ENCODE results near the gene INF2.
A peak's percentile ranks its signal among the peaks of the same experiment; 100 is the strongest.

Gene INF2

DNA sequence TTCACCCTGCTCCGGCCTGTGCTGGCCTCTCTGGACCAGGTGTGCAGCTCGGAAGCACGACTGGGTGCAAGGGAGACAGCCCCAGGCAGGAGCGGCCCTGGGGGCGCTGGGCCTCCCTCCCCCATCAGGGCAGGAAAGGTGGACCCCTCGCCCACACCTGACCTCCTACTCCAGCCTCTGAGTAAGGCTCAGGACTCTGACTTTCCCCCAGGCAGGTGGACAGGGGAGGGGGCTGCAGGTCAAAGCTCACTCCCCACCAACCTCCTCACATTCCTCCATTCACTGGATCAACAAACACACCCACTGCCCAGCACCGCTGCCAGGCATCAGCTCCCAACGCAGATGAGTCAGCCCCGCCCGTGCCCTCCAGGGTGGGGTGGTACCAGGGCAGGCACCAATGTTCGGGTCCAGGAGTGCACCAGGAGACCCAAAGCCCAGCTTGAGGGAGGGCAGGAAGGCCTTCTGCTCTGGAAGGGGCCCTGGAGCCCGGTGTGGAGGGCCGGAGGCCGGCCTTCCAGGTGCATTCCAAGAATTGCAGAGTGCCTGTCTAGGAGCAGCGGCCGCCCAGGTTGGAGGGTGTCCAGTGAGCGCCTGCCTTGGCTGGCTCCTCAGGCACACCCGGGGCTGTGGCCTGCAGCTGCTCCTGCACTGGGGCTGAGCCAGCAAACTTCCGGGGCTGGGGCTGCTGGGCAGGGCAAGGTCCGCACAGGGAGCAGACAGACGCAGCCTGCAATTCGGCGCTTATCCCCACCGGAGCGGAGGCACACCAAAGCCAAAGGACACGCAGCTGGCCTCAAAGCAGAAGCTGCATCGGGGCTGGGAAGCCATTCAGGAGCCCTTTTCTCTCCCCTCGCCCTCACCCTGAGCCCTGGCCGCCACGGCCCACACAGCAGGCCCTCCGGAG lies 1.6 kb upstream of the INF2 start:
- Histone ChIP-seq H3K4me3 (ENCODE audit: low read length) (no peak overlapping the region), H3K9me3 (ENCODE audit: control insufficient read depth, low read depth, low read length) (no peaks in the 10 kb centered on the region)

DNA sequence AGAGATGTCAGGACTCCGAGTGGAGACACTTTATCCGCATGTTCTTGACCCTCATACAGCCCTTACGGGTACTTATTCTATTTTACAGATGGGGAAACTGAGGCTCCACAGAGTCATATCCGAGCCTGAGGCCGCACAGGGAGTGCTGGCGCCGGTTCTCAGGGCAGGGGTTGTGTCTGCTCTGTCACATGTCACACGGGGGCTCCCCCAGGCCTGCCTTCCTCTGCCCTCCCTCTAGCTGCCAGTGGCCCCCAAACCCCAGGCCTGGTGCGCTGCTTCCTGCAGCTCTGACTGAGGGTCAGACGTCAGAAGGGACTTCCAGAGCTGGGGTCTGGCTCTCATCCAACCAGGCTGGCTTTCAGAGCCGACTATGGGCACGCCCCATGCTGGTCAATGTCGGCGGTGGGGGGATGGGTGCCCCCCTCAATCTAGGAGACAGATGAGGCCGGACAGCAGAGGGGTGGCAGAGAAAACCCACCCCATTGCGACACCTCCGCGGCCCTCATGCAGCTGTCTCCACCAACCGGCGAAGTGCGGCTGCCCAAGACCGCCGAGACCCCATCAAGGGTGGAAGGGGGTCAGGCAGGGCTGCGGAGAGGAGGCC lies 811 bp upstream of the INF2 start:
- Histone ChIP-seq H3K9me3 (ENCODE audit: control insufficient read depth, low read depth, low read length) (no peaks in the 10 kb centered on the region), H3K9ac (ENCODE audit: low read length) (peak overlapping the region; percentile 32), H3K4me1 (ENCODE audit: control insufficient read depth, low read depth, low read length) (peaks cover 10% of the 10 kb centered on the region), H3K27ac (ENCODE audit: low read length) (no peak overlapping the region), H3K4me3 (ENCODE audit: low read length) (peak overlapping the region; percentile 45), H3K36me3 (ENCODE audit: control insufficient read depth, low read depth, low read length) (no peaks in the 10 kb centered on the region), H3K27me3 (ENCODE audit: control insufficient read depth, insufficient read depth, low read length) (no peaks in the 10 kb centered on the region)

More for the DNA sequence above, 1.6 kb upstream of the INF2 start:
- H3K9ac ChIP-seq (ENCODE audit: low read length) = no peak overlapping the region
- no peaks in the 10 kb centered on the region for H3K27me3 ChIP-seq (ENCODE audit: control insufficient read depth, insufficient read depth, low read length)
- H3K27ac ChIP-seq (ENCODE audit: low read length) = no peak overlapping the region
- no peaks in the 10 kb centered on the region for H3K36me3 ChIP-seq (ENCODE audit: control insufficient read depth, low read depth, low read length)
- H3K4me1 ChIP-seq (ENCODE audit: control insufficient read depth, low read depth, low read length) = peaks cover 17% of the 10 kb centered on the region

- H3K36me3 ChIP-seq (ENCODE audit: control insufficient read depth, low read depth, low read length) = no peaks in the 10 kb centered on the region
- no peaks in the 10 kb centered on the region for H3K9me3 ChIP-seq (ENCODE audit: control insufficient read depth, low read depth, low read length)
- H3K4me3 ChIP-seq (ENCODE audit: low read length) = peak overlapping the region; percentile 56
- H3K9ac ChIP-seq (ENCODE audit: low read length) = peak overlapping the region; percentile 63
- H3K4me1 ChIP-seq (ENCODE audit: control insufficient read depth, low read depth, low read length) = peaks cover 15% of the 10 kb centered on the region
- no peak overlapping the region for H3K27ac ChIP-seq (ENCODE audit: low read length)
- no peaks in the 10 kb centered on the region for H3K27me3 ChIP-seq (ENCODE audit: control insufficient read depth, insufficient read depth, low read length)
Observed at GRCh38 chr14:104689881-104690711, 678 bp downstream of the INF2 start.

- Histone ChIP-seq H3K27ac (ENCODE audit: low read length) (no peak overlapping the region), H3K4me1 (ENCODE audit: control insufficient read depth, low read depth, low read length) (peaks cover 16% of the 10 kb centered on the region), H3K27me3 (ENCODE audit: control insufficient read depth, insufficient read depth, low read length) (no peaks in the 10 kb centered on the region), H3K36me3 (ENCODE audit: control insufficient read depth, low read depth, low read length) (no peaks in the 10 kb centered on the region), H3K9me3 (ENCODE audit: control insufficient read depth, low read depth, low read length) (no peaks in the 10 kb centered on the region), H3K4me3 (ENCODE audit: low read length) (no peak overlapping the region), H3K9ac (ENCODE audit: low read length) (no peak overlapping the region)
Observed at GRCh38 chr14:104690861-104691455, 1.5 kb downstream of the INF2 start.

GRCh38 chr14:104691546-104692260 lies 2.3 kb downstream of the INF2 start:
- H3K27ac ChIP-seq (ENCODE audit: low read length) = no peak overlapping the region
- H3K4me3 ChIP-seq (ENCODE audit: low read length) = no peak overlapping the region
- no peak overlapping the region for H3K9ac ChIP-seq (ENCODE audit: low read length)
- H3K4me1 ChIP-seq (ENCODE audit: control insufficient read depth, low read depth, low read length) = peaks cover 16% of the 10 kb centered on the region
- no peaks in the 10 kb centered on the region for H3K27me3 ChIP-seq (ENCODE audit: control insufficient read depth, insufficient read depth, low read length)
- no peaks in the 10 kb centered on the region for H3K9me3 ChIP-seq (ENCODE audit: control insufficient read depth, low read depth, low read length)
- H3K36me3 ChIP-seq (ENCODE audit: control insufficient read depth, low read depth, low read length) = no peaks in the 10 kb centered on the region

DNA sequence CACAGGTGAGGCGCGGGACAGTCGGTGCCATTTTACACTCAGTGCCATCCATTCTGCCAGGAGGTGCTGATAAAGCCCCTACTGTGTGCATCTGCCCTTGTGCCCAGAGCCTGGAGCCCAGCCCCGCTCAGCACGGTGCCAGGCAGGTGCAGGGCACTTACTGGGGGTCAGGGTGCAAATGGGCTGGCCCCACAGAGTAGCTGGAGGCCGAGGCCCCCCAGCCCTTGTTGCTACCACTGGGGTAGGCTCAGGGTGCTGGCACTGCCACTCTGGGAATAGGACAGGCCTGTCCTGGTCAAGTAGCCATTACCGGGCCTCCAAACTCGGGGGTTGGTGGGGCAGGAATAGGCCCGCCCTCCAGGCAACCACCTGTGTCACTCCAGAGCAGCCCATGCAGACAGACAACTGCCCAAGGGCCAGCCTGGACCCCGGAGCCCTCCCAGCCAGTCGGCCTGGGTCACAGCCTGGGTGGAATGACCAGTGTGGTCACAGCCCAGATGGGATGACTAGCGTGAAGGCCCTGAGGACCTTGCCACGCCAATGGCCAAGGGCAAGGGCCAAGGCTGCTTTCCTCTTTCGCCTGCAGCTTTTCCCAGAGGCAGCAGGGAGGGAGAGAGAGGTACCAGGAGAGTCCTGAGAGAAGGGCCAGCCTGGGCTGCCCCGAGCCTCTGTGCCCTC lies 3.0 kb downstream of the INF2 start:
- H3K4me1 ChIP-seq (ENCODE audit: control insufficient read depth, low read depth, low read length) = peaks cover 16% of the 10 kb centered on the region
- H3K36me3 ChIP-seq (ENCODE audit: control insufficient read depth, low read depth, low read length) = no peaks in the 10 kb centered on the region
- no peak overlapping the region for H3K27ac ChIP-seq (ENCODE audit: low read length)
- no peak overlapping the region for H3K4me3 ChIP-seq (ENCODE audit: low read length)
- H3K9ac ChIP-seq (ENCODE audit: low read length) = no peak overlapping the region
- no peaks in the 10 kb centered on the region for H3K27me3 ChIP-seq (ENCODE audit: control insufficient read depth, insufficient read depth, low read length)
- no peaks in the 10 kb centered on the region for H3K9me3 ChIP-seq (ENCODE audit: control insufficient read depth, low read depth, low read length)

- Histone ChIP-seq H3K36me3 (ENCODE audit: control insufficient read depth, low read depth, low read length) (no peaks in the 10 kb centered on the region), H3K4me1 (ENCODE audit: control insufficient read depth, low read depth, low read length) (peaks cover 16% of the 10 kb centered on the region), H3K27me3 (ENCODE audit: control insufficient read depth, insufficient read depth, low read length) (no peaks in the 10 kb centered on the region), H3K9me3 (ENCODE audit: control insufficient read depth, low read depth, low read length) (no peaks in the 10 kb centered on the region), H3K27ac (ENCODE audit: low read length) (no peak overlapping the region), H3K4me3 (ENCODE audit: low read length) (no peak overlapping the region), H3K9ac (ENCODE audit: low read length) (no peak overlapping the region)
Observed at GRCh38 chr14:104692939-104693315, 3.5 kb downstream of the INF2 start.

DNA sequence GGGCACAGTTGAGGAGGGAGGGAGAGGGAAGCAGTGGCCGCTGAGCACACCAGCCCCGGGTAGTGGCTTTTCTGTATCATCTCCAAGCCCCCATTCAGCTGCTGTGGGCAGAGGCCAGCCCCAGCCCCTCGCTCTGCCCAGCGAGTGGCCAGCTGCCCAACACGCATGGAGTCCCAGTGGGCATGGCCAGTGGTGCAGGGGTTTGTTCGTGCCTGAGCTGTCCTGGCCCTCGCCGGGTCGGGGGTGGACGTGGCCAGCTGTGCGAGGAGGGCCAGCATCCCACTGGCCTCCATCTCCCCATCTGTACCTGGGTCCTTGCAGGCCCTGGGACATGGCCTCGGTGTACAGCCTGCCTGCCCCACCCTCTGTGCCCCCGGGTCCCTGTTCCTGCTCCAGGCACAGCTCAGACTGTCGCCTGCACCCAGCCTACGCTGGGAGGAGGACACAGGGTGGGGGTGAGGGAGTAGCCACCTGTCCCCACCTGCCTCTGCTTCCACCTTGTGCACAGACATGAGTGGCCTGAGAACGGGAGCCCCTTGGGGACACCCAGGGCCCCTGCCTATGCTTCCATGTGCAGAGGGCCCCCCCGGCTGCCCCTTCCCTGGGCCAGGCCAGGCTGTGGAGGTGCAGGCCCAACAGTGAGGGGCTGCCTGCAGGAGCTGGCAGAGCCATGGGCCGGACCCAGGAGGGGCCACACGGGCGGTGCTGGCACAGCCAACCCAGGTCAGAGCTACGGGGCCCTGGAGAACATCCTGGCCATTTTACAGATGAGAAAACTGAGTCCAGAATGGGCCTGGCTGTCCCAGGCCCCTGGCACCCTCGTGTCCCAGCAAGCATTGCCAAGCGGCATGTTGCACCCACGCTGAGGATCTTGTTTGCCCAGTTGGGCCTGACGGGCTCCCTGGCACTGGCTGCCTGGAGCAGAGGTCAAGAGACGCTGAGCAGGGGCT lies 4.3 kb downstream of the INF2 start:
- Histone ChIP-seq H3K27me3 (ENCODE audit: control insufficient read depth, insufficient read depth, low read length) (no peaks in the 10 kb centered on the region), H3K4me3 (ENCODE audit: low read length) (no peak overlapping the region), H3K9me3 (ENCODE audit: control insufficient read depth, low read depth, low read length) (no peaks in the 10 kb centered on the region), H3K4me1 (ENCODE audit: control insufficient read depth, low read depth, low read length) (peaks cover 13% of the 10 kb centered on the region), H3K9ac (ENCODE audit: low read length) (no peak overlapping the region), H3K27ac (ENCODE audit: low read length) (no peak overlapping the region), H3K36me3 (ENCODE audit: control insufficient read depth, low read depth, low read length) (no peaks in the 10 kb centered on the region)

DNA sequence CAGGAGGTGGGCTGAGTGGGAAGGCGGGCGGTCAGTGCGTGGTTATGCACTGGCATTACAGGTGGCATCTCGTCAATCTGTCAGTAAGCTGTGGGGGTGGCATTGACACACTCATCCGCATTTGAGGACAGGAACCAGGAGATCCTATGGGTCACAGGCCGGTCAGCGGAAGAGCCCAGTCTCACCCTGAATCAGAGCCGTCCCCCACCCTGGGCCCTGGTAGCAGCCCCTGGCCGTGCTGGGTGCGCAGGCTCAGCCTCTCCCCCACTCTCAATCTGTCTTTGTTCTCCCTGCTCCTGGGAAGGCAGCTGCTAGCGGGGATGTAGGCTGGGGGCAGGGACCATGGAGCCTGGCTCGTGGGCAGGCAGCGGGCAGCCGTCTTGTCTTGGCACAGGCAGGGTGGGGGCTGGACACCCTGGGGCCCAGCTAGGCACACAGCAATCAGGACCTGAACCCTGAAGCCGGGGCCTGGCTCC lies 5.1 kb downstream of the INF2 start:
- H3K27ac ChIP-seq (ENCODE audit: low read length) = no peak overlapping the region
- H3K9me3 ChIP-seq (ENCODE audit: control insufficient read depth, low read depth, low read length) = no peaks in the 10 kb centered on the region
- H3K4me3 ChIP-seq (ENCODE audit: low read length) = no peak overlapping the region
- peaks cover 12% of the 10 kb centered on the region for H3K4me1 ChIP-seq (ENCODE audit: control insufficient read depth, low read depth, low read length)
- no peaks in the 10 kb centered on the region for H3K36me3 ChIP-seq (ENCODE audit: control insufficient read depth, low read depth, low read length)
- H3K27me3 ChIP-seq (ENCODE audit: control insufficient read depth, insufficient read depth, low read length) = no peaks in the 10 kb centered on the region
- H3K9ac ChIP-seq (ENCODE audit: low read length) = no peak overlapping the region

Data from iPS-18a (cell line).